Liver (tissue), 3 donors: ENCODE measurements around the gene CELF4.

Experiments
- CTCF ChIP-seq: fragments of 150-350 bp; IDR thresholded peaks from 2 replicates; pipeline ENCODE4 v1.5.1; 2017; ENCODE audit warnings: improper control_type of control experiment, low read depth, low read length; ENCODE audit not compliant: missing input control
- EGR1 ChIP-seq, 2 donors: IDR thresholded peaks; 2 replicates each; pipeline ENCODE4 v1.6.1; 2016 to 2018; ENCODE audit warnings: antibody characterized with exemption in 2 of 2, low read depth in 2 of 2
- JUND ChIP-seq, 2 donors: IDR thresholded peaks; 2 replicates each; pipeline ENCODE4 v1.6.1; 2016; ENCODE audit warnings: antibody characterized with exemption in 2 of 2
- SP1 ChIP-seq: IDR thresholded peaks from 2 replicates; pipeline ENCODE4 v1.6.1; 2018; ENCODE audit warnings: antibody characterized with exemption, mild to moderate bottlenecking
- TAF1 ChIP-seq: conservative IDR thresholded peaks from 2 replicates; pipeline ENCODE4 v1.6.1; 2016; ENCODE audit warnings: antibody characterized with exemption, mild to moderate bottlenecking
- YY1 ChIP-seq: IDR thresholded peaks from 2 replicates; pipeline ENCODE4 v1.6.1; 2016; ENCODE audit warnings: antibody characterized with exemption, mild to moderate bottlenecking
- TF ChIP-seq, protein P1 (sequence below): IDR thresholded peaks from 2 replicates; pipeline ENCODE4 v1.6.1; 2016; ENCODE audit warnings: antibody characterized with exemption, mild to moderate bottlenecking
- TF ChIP-seq, protein P2 (sequence below): IDR thresholded peaks from 2 replicates; pipeline ENCODE4 v1.6.1; 2016; ENCODE audit warnings: antibody characterized with exemption
- TF ChIP-seq, protein P3 (sequence below): IDR thresholded peaks from 2 replicates; pipeline ENCODE4 v1.6.1; 2016; ENCODE audit warnings: antibody characterized with exemption
- donor health status: healthy.
- donor health status: healthy.

GRCh38 chr18:37536656-37537055, 28.9 kb downstream of the CELF4 start:
- TF ChIP-seq, protein P1, sequence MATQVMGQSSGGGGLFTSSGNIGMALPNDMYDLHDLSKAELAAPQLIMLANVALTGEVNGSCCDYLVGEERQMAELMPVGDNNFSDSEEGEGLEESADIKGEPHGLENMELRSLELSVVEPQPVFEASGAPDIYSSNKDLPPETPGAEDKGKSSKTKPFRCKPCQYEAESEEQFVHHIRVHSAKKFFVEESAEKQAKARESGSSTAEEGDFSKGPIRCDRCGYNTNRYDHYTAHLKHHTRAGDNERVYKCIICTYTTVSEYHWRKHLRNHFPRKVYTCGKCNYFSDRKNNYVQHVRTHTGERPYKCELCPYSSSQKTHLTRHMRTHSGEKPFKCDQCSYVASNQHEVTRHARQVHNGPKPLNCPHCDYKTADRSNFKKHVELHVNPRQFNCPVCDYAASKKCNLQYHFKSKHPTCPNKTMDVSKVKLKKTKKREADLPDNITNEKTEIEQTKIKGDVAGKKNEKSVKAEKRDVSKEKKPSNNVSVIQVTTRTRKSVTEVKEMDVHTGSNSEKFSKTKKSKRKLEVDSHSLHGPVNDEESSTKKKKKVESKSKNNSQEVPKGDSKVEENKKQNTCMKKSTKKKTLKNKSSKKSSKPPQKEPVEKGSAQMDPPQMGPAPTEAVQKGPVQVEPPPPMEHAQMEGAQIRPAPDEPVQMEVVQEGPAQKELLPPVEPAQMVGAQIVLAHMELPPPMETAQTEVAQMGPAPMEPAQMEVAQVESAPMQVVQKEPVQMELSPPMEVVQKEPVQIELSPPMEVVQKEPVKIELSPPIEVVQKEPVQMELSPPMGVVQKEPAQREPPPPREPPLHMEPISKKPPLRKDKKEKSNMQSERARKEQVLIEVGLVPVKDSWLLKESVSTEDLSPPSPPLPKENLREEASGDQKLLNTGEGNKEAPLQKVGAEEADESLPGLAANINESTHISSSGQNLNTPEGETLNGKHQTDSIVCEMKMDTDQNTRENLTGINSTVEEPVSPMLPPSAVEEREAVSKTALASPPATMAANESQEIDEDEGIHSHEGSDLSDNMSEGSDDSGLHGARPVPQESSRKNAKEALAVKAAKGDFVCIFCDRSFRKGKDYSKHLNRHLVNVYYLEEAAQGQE: no peak
- no peak for TF ChIP-seq CTCF
- no peak for TF ChIP-seq JUND (IDR thresholded peaks at IDR 0.05)
- TF ChIP-seq TAF1: no peak
- no peak for TF ChIP-seq YY1
- TF ChIP-seq SP1: no peak
- TF ChIP-seq, protein P2, sequence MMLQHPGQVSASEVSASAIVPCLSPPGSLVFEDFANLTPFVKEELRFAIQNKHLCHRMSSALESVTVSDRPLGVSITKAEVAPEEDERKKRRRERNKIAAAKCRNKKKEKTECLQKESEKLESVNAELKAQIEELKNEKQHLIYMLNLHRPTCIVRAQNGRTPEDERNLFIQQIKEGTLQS: no peak
- TF ChIP-seq, protein P3, sequence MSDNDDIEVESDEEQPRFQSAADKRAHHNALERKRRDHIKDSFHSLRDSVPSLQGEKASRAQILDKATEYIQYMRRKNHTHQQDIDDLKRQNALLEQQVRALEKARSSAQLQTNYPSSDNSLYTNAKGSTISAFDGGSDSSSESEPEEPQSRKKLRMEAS: no peak
- no peak for TF ChIP-seq EGR1 (IDR thresholded peaks at IDR 0.05; ENCODE audit: low read depth in 2 of 2)
